DOHH2 (cell line): ENCODE data around the gene FHOD3.

Experiments used
- H3F3A ChIP-seq: fragments of 200-600 bp; sonication (generic), shearing (Covaris generic); 2 replicates; pipeline ENCODE4 v1.6.0; 2016; ENCODE audit warnings: antibody characterized with exemption, mild to moderate bottlenecking; ENCODE audit not compliant: control insufficient read depth, insufficient read depth
- H3K27ac ChIP-seq: fragments of 200-600 bp; sonication (generic); 2 replicates; pipeline ENCODE4 v1.5.1; 2014; ENCODE audit warnings: low read depth, mild to moderate bottlenecking, low read length, moderate library complexity
- H3K27me3 ChIP-seq: fragments of 200-600 bp; sonication (generic); 2 replicates; pipeline ENCODE4 v1.6.1; 2014; ENCODE audit warnings: mild to moderate bottlenecking, low read length, mixed read lengths; ENCODE audit not compliant: control insufficient read depth
- H3K36me3 ChIP-seq: fragments of 200-600 bp; sonication (generic); 2 replicates; pipeline ENCODE4 v1.6.1; 2014; ENCODE audit warnings: mild to moderate bottlenecking, low read length, moderate library complexity, mixed read lengths; ENCODE audit not compliant: control insufficient read depth
- H3K4me1 ChIP-seq: fragments of 200-600 bp; sonication (generic); 2 replicates; pipeline ENCODE4 v1.6.1; 2014; ENCODE audit warnings: mild to moderate bottlenecking, low read length, mixed read lengths; ENCODE audit not compliant: control insufficient read depth
- H3K4me2 ChIP-seq: fragments of 200-600 bp; sonication (generic); 2 replicates; pipeline ENCODE4 v1.6.0; 2014; ENCODE audit warnings: mild to moderate bottlenecking, low read length, moderate library complexity
- H3K4me3 ChIP-seq: fragments of 200-600 bp; sonication (generic); 2 replicates; pipeline ENCODE4 v1.5.1; 2014; ENCODE audit warnings: mild to moderate bottlenecking, low read length, mixed read lengths
- H3K79me2 ChIP-seq: fragments of 200-600 bp; sonication (generic); 2 replicates; pipeline ENCODE4 v1.6.1; 2014; ENCODE audit warnings: mild to moderate bottlenecking, low read length, mixed read lengths; ENCODE audit not compliant: control insufficient read depth
- H3K9me2 ChIP-seq: fragments of 200-600 bp; sonication (generic); replicated peaks from 2 replicates; pipeline ENCODE4 v1.6.1; 2014; ENCODE audit warnings: mild to moderate bottlenecking, low read length, mixed read lengths; ENCODE audit not compliant: control insufficient read depth
- H3K9me3 ChIP-seq: fragments of 200-600 bp; sonication (generic); 2 replicates; pipeline ENCODE4 v1.6.1; 2014; ENCODE audit warnings: antibody characterized with exemption, low read length, mixed read lengths; ENCODE audit not compliant: control insufficient read depth, insufficient read depth
- H4K20me1 ChIP-seq: fragments of 200-600 bp; sonication (generic); 2 replicates; pipeline ENCODE4 v1.6.0; 2014; ENCODE audit warnings: low read depth, mild to moderate bottlenecking, antibody characterized with exemption, low read length, moderate library complexity; ENCODE audit not compliant: control insufficient read depth, insufficient read depth
- EZH2phosphoT487 ChIP-seq: fragments of 200-600 bp; sonication (generic); IDR thresholded peaks from 2 replicates; pipeline ENCODE4 v1.6.1; 2017; ENCODE audit warnings: borderline replicate concordance, mild to moderate bottlenecking, antibody characterized with exemption, low read length, moderate library complexity, mixed read lengths
- TF ChIP-seq, protein P1 (sequence below): fragments of 200-600 bp; sonication (generic); IDR thresholded peaks from one replicate; pipeline ENCODE4 v1.5.1; 2014; ENCODE audit warnings: antibody characterized with exemption, mild to moderate bottlenecking, low read depth, low read length; ENCODE audit not compliant: poor library complexity, severe bottlenecking

Gene FHOD3

DNA sequence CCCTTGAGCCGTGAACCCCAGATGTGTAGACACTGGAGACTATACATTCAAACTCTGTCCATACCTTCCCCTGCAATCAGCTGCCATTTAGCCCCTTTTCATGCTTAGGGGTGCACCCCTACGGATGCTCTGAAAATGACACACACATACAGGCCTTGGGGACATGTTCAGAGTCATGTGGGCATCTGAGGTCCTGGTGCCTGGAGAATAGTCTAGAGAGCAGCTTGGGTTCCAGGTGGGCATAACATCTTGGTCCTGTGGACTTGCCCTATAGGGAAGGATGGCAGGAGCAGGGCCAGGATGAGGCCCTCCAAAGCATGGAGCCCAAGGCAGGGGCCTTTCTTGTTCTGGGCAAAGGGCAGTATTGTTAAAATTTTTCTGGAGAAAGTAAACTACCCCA, 9.9 kb upstream of the FHOD3 start:
- TF ChIP-seq EZH2phosphoT487, result no peak
- TF ChIP-seq, protein P1, sequence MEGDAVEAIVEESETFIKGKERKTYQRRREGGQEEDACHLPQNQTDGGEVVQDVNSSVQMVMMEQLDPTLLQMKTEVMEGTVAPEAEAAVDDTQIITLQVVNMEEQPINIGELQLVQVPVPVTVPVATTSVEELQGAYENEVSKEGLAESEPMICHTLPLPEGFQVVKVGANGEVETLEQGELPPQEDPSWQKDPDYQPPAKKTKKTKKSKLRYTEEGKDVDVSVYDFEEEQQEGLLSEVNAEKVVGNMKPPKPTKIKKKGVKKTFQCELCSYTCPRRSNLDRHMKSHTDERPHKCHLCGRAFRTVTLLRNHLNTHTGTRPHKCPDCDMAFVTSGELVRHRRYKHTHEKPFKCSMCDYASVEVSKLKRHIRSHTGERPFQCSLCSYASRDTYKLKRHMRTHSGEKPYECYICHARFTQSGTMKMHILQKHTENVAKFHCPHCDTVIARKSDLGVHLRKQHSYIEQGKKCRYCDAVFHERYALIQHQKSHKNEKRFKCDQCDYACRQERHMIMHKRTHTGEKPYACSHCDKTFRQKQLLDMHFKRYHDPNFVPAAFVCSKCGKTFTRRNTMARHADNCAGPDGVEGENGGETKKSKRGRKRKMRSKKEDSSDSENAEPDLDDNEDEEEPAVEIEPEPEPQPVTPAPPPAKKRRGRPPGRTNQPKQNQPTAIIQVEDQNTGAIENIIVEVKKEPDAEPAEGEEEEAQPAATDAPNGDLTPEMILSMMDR, result no peak
- Histone ChIP-seq H3F3A (no peaks in the 10 kb centered on the region), H4K20me1 (no peaks in the 10 kb centered on the region)

DNA sequence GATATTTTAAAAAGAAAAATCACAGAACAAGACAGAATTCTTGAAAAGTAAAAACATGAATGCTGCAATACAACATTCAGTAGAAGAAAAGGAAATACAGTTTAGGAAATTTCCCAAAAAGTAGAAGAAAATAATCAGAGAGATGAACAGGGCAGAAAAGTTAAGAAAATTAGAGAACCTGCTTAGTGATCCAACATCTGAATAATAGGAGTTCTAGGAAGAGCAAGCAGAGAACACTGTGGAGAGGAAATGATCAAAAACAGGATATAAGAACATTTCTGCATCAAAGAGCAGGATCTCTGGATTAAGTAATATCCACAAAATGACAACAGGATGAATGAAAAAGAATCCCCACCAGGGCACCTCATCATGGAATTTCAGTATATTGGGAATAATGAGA, 8.8 kb upstream of the FHOD3 start:
- H3K4me2 ChIP-seq, result no peak overlapping the region
- peaks cover 7% of the 10 kb centered on the region for H3K27me3 ChIP-seq
- no peaks in the 10 kb centered on the region for H3K9me2 ChIP-seq
- H3F3A ChIP-seq, result no peaks in the 10 kb centered on the region
- no peak overlapping the region for H3K4me3 ChIP-seq
- H3K9me3 ChIP-seq, result no peaks in the 10 kb centered on the region
- TF ChIP-seq, protein P1, result no peak
- TF ChIP-seq EZH2phosphoT487, result no peak
- no peaks in the 10 kb centered on the region for H3K79me2 ChIP-seq
- H3K27ac ChIP-seq, result no peak overlapping the region
- no peaks in the 10 kb centered on the region for H3K4me1 ChIP-seq
- no peaks in the 10 kb centered on the region for H3K36me3 ChIP-seq
- no peaks in the 10 kb centered on the region for H4K20me1 ChIP-seq

More for the DNA sequence above, 9.9 kb upstream of the FHOD3 start:
- no peak overlapping the region for H3K4me2 ChIP-seq
- no peaks in the 10 kb centered on the region for H3K9me2 ChIP-seq
- peaks cover 7% of the 10 kb centered on the region for H3K27me3 ChIP-seq
- H3K4me3 ChIP-seq, result no peak overlapping the region
- H3K27ac ChIP-seq, result no peak overlapping the region
- no peaks in the 10 kb centered on the region for H3K9me3 ChIP-seq
- H3K36me3 ChIP-seq, result no peaks in the 10 kb centered on the region
- no peaks in the 10 kb centered on the region for H3K79me2 ChIP-seq
- no peaks in the 10 kb centered on the region for H3K4me1 ChIP-seq

DNA sequence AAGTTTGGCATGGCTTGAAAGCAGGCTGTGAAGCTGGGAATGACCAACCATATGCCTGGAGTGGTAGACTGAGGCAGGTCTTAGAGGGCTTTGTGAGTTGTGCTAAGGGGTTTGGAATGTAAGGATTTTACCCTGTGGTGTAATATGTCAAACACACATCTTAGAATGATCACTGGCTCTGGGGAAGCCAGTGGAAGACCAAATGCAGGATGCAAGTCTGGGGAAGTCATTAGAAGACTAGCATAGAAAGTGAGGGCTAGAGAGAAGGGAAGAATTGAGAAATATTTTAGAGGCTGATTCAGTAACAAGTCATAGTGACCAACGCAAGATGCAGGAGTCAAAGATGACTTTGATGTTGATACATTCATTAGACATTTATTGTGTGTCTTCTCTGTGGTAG, 3.5 kb upstream of the FHOD3 start:
- Histone ChIP-seq H3K27me3 (peaks cover 38% of the 10 kb centered on the region), H3K4me2 (no peak overlapping the region), H4K20me1 (no peaks in the 10 kb centered on the region), H3K4me3 (no peak overlapping the region), H3K27ac (no peak overlapping the region), H3K9me2 (no peaks in the 10 kb centered on the region), H3K79me2 (no peaks in the 10 kb centered on the region), H3K9me3 (no peaks in the 10 kb centered on the region), H3K4me1 (no peaks in the 10 kb centered on the region; the same call in none of the 2 replicates), H3K36me3 (no peaks in the 10 kb centered on the region), H3F3A (no peaks in the 10 kb centered on the region)
- TF ChIP-seq, protein P1, result no peak
- no peak for TF ChIP-seq EZH2phosphoT487
